Measurements from ENCODE around the gene SLC7A8. TPM values are rescaled to one million over a fixed set of nuclear protein-coding genes. Genes with fewer than 3 reads are reported as not detected.

The SLC7A8 gene
- total RNA-seq, 4 donors from 2014 or later, result 44.2 to 79.4 (median 53.1) TPM

- no peaks in the 10 kb centered on the region for H3K9me3 ChIP-seq
- intact Hi-C loops (cut with DNase I), result no loop called here
- TF ChIP-seq CTCF (IDR thresholded peaks at IDR 0.05) (no peak), POLR2A (IDR thresholded peaks at IDR 0.05) (no peak)
- H3K27ac ChIP-seq, result no peak overlapping the region
- no peak overlapping the region for H3K4me3 ChIP-seq (replicated peaks in 1 of 3)
- no peaks in the 10 kb centered on the region for H3K27me3 ChIP-seq
- H3K4me1 ChIP-seq, result peaks cover 18 to 31% of the 10 kb centered on the region in 2 donors
- DNase-seq, result no peak
- H3K36me3 ChIP-seq, result no peaks in the 10 kb centered on the region
- 69% methylated on average over 1 of the region's 1 CpG for WGBS, 2 donors
Measured at GRCh38 chr14:23159532-23159931, 23.9 kb downstream of the SLC7A8 start.

GRCh38 chr14:23158779-23159178, 24.7 kb downstream of the SLC7A8 start:
- intact Hi-C loops (cut with DNase I), result no loop called here
- WGBS, 2 donors, result 88 to 90% methylated on average over 2 of the region's 2 CpGs
- H3K4me1 ChIP-seq, result peaks cover 22 to 38% of the 10 kb centered on the region in 2 donors
- H3K27me3 ChIP-seq, result no peaks in the 10 kb centered on the region
- no peak for TF ChIP-seq POLR2A (IDR thresholded peaks at IDR 0.05)
- no peak for TF ChIP-seq CTCF (IDR thresholded peaks at IDR 0.05)
- H3K36me3 ChIP-seq, result no peaks in the 10 kb centered on the region
- H3K27ac ChIP-seq, result no peak overlapping the region
- H3K4me3 ChIP-seq (replicated peaks in 1 of 3), result no peak overlapping the region
- H3K9me3 ChIP-seq, result no peaks in the 10 kb centered on the region
- no peak for DNase-seq

- DNase-seq, result peak; percentile 83 to 88
- no peaks in the 10 kb centered on the region for H3K27me3 ChIP-seq
- H3K27ac ChIP-seq, result peak overlapping the region; percentile 69 to 91 (median 81)
- intact Hi-C loops (cut with DNase I), result no loop called here
- H3K9me3 ChIP-seq, result no peaks in the 10 kb centered on the region
- H3K4me3 ChIP-seq (replicated peaks in 1 of 3), result no peak overlapping the region
- WGBS, 2 donors, result 43 to 44% methylated on average over 10 of the region's 10 CpGs
- TF ChIP-seq POLR2A (IDR thresholded peaks at IDR 0.05), result peak in 1 of 2 donors; percentile 43
- no peak for TF ChIP-seq CTCF (IDR thresholded peaks at IDR 0.05)
- peaks cover 19 to 29% of the 10 kb centered on the region in 2 donors for H3K4me1 ChIP-seq
- no peaks in the 10 kb centered on the region for H3K36me3 ChIP-seq
Measured at GRCh38 chr14:23154964-23155587, 28.4 kb downstream of the SLC7A8 start.

- Histone ChIP-seq H3K36me3 (no peaks in the 10 kb centered on the region), H3K27ac (peak overlapping the region; percentile 69 to 91 (median 81)), H3K9me3 (no peaks in the 10 kb centered on the region), H3K4me1 (peaks cover 19 to 26% of the 10 kb centered on the region in 2 donors), H3K27me3 (no peaks in the 10 kb centered on the region), H3K4me3 (replicated peaks in 1 of 3) (no peak overlapping the region)
- intact Hi-C loops (cut with DNase I), result no loop called here
- WGBS, 2 donors, result 34 to 64% methylated on average over 14 to 21 of the region's 28 CpGs
- DNase-seq, result peak; percentile 86 to 93
- TF ChIP-seq POLR2A (IDR thresholded peaks at IDR 0.05), result peak in 1 of 2 donors; percentile 48
- no peak for TF ChIP-seq CTCF (IDR thresholded peaks at IDR 0.05)
Measured at GRCh38 chr14:23153851-23154796, 29.3 kb downstream of the SLC7A8 start.

GRCh38 chr14:23151342-23151741, 32.1 kb downstream of the SLC7A8 start:
- DNase-seq, result no peak
- intact Hi-C loops (cut with DNase I), result no loop called here
- TF ChIP-seq CTCF (IDR thresholded peaks at IDR 0.05) (no peak), POLR2A (IDR thresholded peaks at IDR 0.05) (no peak)
- H3K27me3 ChIP-seq, result no peaks in the 10 kb centered on the region
- H3K36me3 ChIP-seq, result no peaks in the 10 kb centered on the region
- H3K9me3 ChIP-seq, result no peaks in the 10 kb centered on the region
- WGBS, 2 donors, result 95 to 97% methylated on average over 2 of the region's 2 CpGs
- peaks cover 19 to 26% of the 10 kb centered on the region in 2 donors for H3K4me1 ChIP-seq
- no peak overlapping the region for H3K27ac ChIP-seq
- H3K4me3 ChIP-seq (replicated peaks in 1 of 3), result no peak overlapping the region

Measured in thyroid gland (tissue), 4 donors.